Measurements from ENCODE around the gene COL11A2.

The COL11A2 gene

DNA sequence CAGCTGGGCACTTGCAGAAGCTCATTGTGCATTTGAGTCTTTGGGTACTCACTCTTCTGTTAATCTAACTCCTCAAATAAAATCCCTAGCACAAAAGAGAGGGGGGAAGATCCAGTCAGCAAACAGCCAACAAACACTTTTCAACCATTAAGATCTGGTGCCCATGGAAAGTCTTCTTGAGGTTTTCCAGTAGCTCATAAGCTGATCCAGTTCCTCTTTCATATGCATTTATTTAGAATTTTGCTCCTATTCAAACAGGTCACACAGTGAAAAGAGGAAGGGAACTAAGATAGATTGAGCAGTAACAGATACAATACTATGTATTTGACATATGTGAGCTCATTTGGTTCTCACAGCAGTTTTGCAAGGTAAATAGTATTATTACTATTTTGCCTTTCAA, 77.9 kb downstream of the COL11A2 start:
- Histone ChIP-seq H3K9me3 (ENCODE audit: control insufficient read depth, low read length) (no peaks in the 10 kb centered on the region), H3K27ac (ENCODE audit: low read depth, low read length, severe bottlenecking) (no peak overlapping the region), H3K4me3 (ENCODE audit: extremely low read depth, insufficient read depth, low read length, poor library complexity, severe bottlenecking) (no peak overlapping the region), H3K4me1 (ENCODE audit: control insufficient read depth, insufficient read depth, low read length, poor library complexity, severe bottlenecking) (no peaks in the 10 kb centered on the region), H3K36me3 (ENCODE audit: control insufficient read depth, insufficient read depth, low read length) (no peaks in the 10 kb centered on the region)

DNA sequence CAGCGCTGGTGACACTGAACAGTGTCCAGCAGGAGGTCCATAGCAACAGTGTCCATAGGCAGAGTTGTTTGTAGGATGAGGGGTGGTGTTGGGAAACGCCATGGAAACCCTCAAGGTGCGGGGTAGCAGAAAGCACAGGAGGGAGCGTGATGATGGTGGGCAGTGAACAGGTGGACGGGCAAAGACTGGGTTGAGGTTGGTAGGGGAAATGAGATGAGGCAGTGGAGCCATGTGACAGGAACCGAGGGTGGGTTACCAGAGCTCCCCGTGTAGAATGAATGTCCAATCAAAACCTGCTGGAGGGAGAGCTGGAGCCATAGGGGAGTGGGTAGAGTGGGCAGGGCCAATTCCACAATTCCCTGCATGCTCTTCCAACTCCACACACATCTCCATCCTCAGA, 78.5 kb downstream of the COL11A2 start:
- H3K4me1 ChIP-seq (ENCODE audit: control insufficient read depth, insufficient read depth, low read length, poor library complexity, severe bottlenecking), result no peaks in the 10 kb centered on the region
- no peak overlapping the region for H3K4me3 ChIP-seq (ENCODE audit: extremely low read depth, insufficient read depth, low read length, poor library complexity, severe bottlenecking)
- H3K27ac ChIP-seq (ENCODE audit: low read depth, low read length, severe bottlenecking), result no peak overlapping the region
- H3K9me3 ChIP-seq (ENCODE audit: control insufficient read depth, low read length), result no peaks in the 10 kb centered on the region
- WGBS, 2 experiments (ENCODE audit: insufficient coverage in 2 of 2), result 80 to 100% methylated on average over 5 to 7 of the region's 7 CpGs
- no peaks in the 10 kb centered on the region for H3K36me3 ChIP-seq (ENCODE audit: control insufficient read depth, insufficient read depth, low read length)
